ENCODE results near the gene VPS37C.
"Not testable (repeated sequence)": the region's sequence is repeated elsewhere in the genome, so short reads cannot be mapped to it uniquely, and the experiment has no call there.

GRCh38 chr11:61202950-61203746 lies 41.9 kb upstream of the VPS37C start, which contains the start of gene PGA3:
- not testable (repeated sequence) for TF ChIP-seq ARNTL, CTCF (CRISPR knock-in tag; IDR thresholded peaks at IDR 0.05)

Data from HepG2 (cell line).